Measurements from ENCODE around the gene IMMP2L. TPM values are rescaled to one million over a fixed set of nuclear protein-coding genes. Genes with fewer than 3 reads are reported as not detected.

Gene IMMP2L
- total and polyA plus RNA-seq, 2 of the 8 experiments (the other 6 are each of a cell fraction or from before 2014, with no cell fraction given), result 2.3 to 10.1 TPM

GRCh38 chr7:110880971-110881370, 681.3 kb downstream of the IMMP2L start:
- Histone ChIP-seq H2BK20ac (ENCODE audit: low read length) (no peak overlapping the region), H3K18ac (ENCODE audit: extremely low read depth, low read length) (no peak overlapping the region), H2BK5ac (ENCODE audit: low read depth, low read length) (no peak overlapping the region), H3K79me2 (ENCODE audit: control insufficient read depth in 1 of 2, insufficient read depth in 2 of 2, low read length in 2 of 2) (no peaks in the 10 kb centered on the region), H3K9me3 (ENCODE audit: insufficient read depth in 2 of 2, low read depth in 1 of 2, low read length in 1 of 2) (no peaks in the 10 kb centered on the region), H3K27me3 (replicated peaks in 1 of 4; ENCODE audit: control insufficient read depth in 3 of 4, extremely low read depth in 1 of 4, insufficient read depth in 3 of 4, low read length in 3 of 4) (peaks cover 0 to 1% (median 0%) of the 10 kb centered on the region in 4 experiments; a peak in 1 of 7 replicates), H4K8ac (ENCODE audit: extremely low read depth, insufficient read depth, low read length) (no peak overlapping the region), H3K56ac (replicated peaks; ENCODE audit: insufficient read length, low read depth, low read length) (no peak overlapping the region), H2AFZ (ENCODE audit: low read length) (no peak overlapping the region), H3K27ac (ENCODE audit: low read depth, low read length) (no peak overlapping the region), H3K9ac (replicated peaks in 1 of 4; ENCODE audit: extremely low read depth in 1 of 4, low read depth in 3 of 4, low read length in 3 of 4) (no peak overlapping the region), H2BK120ac (replicated peaks; ENCODE audit: low read depth, low read length) (no peak overlapping the region), H2BK15ac (ENCODE audit: low read length) (no peak overlapping the region), H3K23ac (ENCODE audit: insufficient read length) (no peak overlapping the region), H3K23me2 (ENCODE audit: low read depth, low read length) (no peaks in the 10 kb centered on the region), H3K4me2 (ENCODE audit: insufficient read depth in 1 of 2, low read depth in 2 of 2, low read length in 2 of 2) (no peak overlapping the region), H3K4ac (replicated peaks; ENCODE audit: insufficient read length, low read depth, low read length) (no peak overlapping the region), H4K91ac (replicated peaks; ENCODE audit: insufficient read length, low read length) (no peak overlapping the region), H3K79me1 (ENCODE audit: low read depth, low read length) (no peaks in the 10 kb centered on the region), H3K4me3 (ENCODE audit: extremely low read depth in 1 of 4, insufficient read depth in 2 of 4, low read depth in 3 of 4, low read length in 4 of 4) (no peak overlapping the region), H2BK12ac (ENCODE audit: low read depth, low read length) (no peak overlapping the region), H3K14ac (ENCODE audit: insufficient read length) (no peak overlapping the region), H3K4me1 (replicated peaks in 1 of 4; ENCODE audit: control insufficient read depth in 3 of 4, insufficient read depth in 4 of 4, low read length in 3 of 4) (no peaks in the 10 kb centered on the region), H4K20me1 (replicated peaks in 1 of 2; ENCODE audit: control insufficient read depth in 1 of 2, insufficient read depth in 2 of 2, low read length in 2 of 2) (no peaks in the 10 kb centered on the region), H3K36me3 (ENCODE audit: control insufficient read depth in 2 of 4, insufficient read depth in 4 of 4, low read length in 3 of 4) (no peaks in the 10 kb centered on the region), H2AK5ac (ENCODE audit: low read depth, low read length) (no peak overlapping the region), H4K5ac (ENCODE audit: insufficient read length, low read depth, low read length) (no peak overlapping the region)
- CTCF ChIA-PET (ENCODE audit: partially characterized antibody), result no interaction called here
- DNase-seq (ENCODE audit: low read depth in 1 of 2, low spot score in 2 of 2), result no peak
- FAIRE-seq, result no peak
- POLR2A ChIA-PET (ENCODE audit: partially characterized antibody), result no interaction called here
- TF ChIP-seq, protein P1, sequence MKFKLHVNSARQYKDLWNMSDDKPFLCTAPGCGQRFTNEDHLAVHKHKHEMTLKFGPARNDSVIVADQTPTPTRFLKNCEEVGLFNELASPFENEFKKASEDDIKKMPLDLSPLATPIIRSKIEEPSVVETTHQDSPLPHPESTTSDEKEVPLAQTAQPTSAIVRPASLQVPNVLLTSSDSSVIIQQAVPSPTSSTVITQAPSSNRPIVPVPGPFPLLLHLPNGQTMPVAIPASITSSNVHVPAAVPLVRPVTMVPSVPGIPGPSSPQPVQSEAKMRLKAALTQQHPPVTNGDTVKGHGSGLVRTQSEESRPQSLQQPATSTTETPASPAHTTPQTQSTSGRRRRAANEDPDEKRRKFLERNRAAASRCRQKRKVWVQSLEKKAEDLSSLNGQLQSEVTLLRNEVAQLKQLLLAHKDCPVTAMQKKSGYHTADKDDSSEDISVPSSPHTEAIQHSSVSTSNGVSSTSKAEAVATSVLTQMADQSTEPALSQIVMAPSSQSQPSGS (IDR thresholded peaks at IDR 0.05; ENCODE audit: low read length), result no peak
- TF ChIP-seq ZNF274 (IDR thresholded peaks at IDR 0.05; ENCODE audit: borderline replicate concordance, extremely low read depth, low read length) (no peak), FOSL1 (IDR thresholded peaks at IDR 0.05; ENCODE audit: insufficient read depth, low read depth, low read length) (no peak), BCL11A (IDR thresholded peaks at IDR 0.05; ENCODE audit: low read depth in 2 of 2, low read length in 2 of 2) (no peak), CTBP2 (IDR thresholded peaks at IDR 0.05; ENCODE audit: borderline replicate concordance, insufficient read depth, insufficient read length, low read length) (no peak), SIX5 (IDR thresholded peaks at IDR 0.05; ENCODE audit: low read depth, low read length) (no peak), BRCA1 (IDR thresholded peaks at IDR 0.05; ENCODE audit: low read depth, low read length) (no peak), KDM1A (IDR thresholded peaks at IDR 0.05; ENCODE audit: borderline replicate concordance, low read length) (no peak)
- TF ChIP-seq, protein P2, sequence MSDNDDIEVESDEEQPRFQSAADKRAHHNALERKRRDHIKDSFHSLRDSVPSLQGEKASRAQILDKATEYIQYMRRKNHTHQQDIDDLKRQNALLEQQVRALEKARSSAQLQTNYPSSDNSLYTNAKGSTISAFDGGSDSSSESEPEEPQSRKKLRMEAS (IDR thresholded peaks at IDR 0.05), result no peak

All from H1 (cell line).